ENCODE results near the gene ZBTB16.

DNA sequence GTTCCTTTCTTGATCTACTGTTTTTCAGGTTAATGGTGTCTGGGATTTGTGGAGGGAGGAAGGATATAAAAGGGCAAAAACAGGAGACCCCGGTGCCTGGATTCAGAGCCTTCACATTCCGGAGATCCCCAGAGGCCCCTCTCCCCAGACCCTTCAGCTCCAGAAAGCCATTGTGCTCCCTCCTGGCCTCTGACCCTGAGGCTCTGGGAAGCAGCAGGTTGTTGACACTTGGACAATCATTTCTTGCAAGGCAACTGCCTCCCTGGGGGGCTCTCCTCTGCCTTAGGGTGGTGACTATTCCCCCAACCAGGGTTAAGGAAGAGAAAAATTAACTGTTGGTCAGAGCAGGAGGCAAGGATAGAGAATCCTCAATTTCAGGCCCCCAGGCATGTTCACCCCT lies 149.8 kb downstream of the ZBTB16 start:
- TF ChIP-seq, protein P1, sequence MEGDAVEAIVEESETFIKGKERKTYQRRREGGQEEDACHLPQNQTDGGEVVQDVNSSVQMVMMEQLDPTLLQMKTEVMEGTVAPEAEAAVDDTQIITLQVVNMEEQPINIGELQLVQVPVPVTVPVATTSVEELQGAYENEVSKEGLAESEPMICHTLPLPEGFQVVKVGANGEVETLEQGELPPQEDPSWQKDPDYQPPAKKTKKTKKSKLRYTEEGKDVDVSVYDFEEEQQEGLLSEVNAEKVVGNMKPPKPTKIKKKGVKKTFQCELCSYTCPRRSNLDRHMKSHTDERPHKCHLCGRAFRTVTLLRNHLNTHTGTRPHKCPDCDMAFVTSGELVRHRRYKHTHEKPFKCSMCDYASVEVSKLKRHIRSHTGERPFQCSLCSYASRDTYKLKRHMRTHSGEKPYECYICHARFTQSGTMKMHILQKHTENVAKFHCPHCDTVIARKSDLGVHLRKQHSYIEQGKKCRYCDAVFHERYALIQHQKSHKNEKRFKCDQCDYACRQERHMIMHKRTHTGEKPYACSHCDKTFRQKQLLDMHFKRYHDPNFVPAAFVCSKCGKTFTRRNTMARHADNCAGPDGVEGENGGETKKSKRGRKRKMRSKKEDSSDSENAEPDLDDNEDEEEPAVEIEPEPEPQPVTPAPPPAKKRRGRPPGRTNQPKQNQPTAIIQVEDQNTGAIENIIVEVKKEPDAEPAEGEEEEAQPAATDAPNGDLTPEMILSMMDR (IDR thresholded peaks at IDR 0.05): no peak
- TF ChIP-seq POLR2A (IDR thresholded peaks at IDR 0.05): no peak

Measured in esophagus squamous epithelium (tissue), 4 donors.